ENCODE results near the gene SLC24A5.

The SLC24A5 gene

DNA sequence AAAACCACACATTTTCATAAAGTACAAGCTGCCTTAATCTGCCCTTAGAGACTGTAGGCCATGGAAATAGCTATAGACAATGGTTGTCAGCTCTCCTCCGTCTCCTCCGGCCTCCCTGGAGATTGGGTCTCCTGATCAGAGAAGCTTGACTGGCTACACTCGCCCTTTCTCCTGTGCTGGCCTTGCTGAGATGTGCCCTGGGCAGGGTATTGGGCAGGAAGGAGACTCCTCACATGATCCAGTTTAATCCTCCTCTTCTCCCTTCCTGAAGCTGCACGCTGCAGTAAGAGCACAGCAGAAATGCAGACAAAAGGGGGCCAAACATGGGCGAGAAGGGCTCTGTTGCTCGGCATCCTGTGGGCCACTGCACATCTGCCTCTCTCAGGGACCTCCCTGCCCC lies at the start of gene SLC24A5:
SLC24A5 (plus strand) TSS at position 246 of the 400 bp plus-strand sequence; CDS start at position 301, 55 bp downstream.
- no peak for DNase-seq

DNA sequence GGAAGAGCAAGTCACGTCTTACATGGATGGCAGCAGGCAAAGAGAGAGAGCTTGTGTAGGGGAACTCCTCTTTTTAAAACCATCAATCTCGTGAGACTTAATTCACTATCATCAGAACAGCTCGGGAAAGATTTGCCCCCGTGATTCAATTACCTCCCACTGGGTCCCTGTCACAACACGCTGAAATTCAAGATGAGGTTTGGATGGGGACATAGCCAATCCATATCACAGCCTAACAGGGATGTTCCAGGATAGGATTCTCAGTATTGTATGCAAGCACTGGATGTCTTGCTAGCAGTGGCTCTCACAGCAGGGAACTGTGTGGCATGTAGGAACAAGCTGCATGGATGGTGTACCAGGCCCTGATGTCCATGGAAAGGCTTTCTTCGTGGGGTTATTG lies 47.8 kb upstream of the SLC24A5 start:
- DNase-seq: no peak

GRCh38 chr15:48073881-48074280 lies 46.9 kb upstream of the SLC24A5 start:
- no peak for DNase-seq

DNA sequence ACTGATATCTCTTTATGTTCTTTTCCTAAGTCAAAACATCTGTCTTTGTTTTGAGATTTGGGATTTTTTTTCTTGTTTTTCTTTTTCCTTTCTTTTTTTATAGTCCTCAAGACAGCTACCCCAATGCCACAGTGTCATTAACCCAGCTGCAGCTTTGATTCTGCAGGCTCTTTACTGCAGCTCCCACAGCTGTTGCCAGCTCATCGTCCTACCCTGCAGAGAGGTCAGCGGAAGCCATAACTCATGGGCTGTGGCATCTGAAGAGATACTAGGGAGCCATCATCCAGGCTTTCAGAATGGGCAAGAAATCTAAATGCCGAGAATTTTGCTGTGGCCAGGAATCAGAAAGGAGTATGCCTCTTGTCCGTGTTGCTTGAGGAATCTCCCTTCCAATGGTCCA lies 44.3 kb upstream of the SLC24A5 start:
- peak; percentile 7 for DNase-seq

- no peak for DNase-seq
Observed at GRCh38 chr15:48077616-48078184, 43.1 kb upstream of the SLC24A5 start.

DNA sequence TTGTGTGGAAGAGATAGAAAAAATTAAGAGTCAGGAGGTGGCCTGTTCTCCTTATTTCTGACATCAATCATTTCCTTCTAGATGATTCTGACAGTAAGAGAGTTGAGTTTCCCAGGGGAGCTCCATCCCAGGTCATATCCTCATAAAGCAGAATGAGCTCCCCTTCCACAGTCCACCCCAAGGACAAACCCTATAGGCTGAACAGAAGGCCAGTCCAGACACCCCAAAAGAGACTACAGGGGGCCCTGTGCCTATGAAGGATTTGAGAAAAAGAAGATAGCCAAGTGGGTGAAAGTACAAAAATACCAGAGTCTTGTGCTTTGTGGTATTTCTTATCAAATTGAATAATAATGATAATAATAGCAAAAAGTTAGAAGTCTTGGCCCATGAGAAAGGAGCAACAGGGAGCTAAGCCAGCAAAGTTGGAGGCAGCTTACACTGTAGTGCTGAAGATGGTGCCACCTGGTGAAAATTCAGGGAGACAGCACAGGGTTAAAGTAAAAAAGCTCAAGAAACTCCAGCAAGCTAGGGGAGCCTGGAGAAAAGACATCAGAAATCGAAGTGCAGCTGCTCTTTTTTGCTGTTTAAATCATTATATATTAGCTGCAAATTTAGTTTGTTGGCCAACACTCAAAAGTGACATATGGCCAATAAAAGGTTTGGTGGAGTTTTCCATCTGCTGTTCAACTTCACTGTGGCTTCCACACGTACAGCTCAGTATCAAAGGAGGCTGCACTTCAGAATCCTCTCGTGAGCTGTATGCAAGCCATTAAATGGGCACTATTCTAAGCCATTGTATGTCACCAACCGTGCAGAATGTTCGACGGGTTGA lies 35.8 kb upstream of the SLC24A5 start:
- no peak for DNase-seq

GRCh38 chr15:48085591-48085930 lies 35.2 kb upstream of the SLC24A5 start:
- no peak for DNase-seq

DNA sequence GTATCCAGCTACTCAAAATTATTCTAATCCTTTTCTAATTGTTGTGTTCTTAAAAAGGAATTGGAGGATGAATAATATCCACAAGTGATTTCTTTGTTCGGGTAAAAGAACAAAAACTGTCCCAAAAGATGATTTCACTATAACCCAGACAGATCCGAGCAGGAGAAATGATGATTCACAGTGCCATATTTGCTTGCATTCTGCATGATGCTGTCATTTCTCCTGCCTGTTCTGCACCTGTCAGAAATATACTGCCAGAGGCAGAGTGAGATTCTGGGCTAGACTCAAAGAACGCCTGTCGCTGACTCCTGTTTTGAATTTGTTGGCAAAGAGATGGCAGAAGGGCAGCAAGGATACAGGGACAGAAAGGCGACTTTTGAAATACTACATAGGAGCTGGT lies 34.7 kb upstream of the SLC24A5 start:
- DNase-seq: no peak

DNA sequence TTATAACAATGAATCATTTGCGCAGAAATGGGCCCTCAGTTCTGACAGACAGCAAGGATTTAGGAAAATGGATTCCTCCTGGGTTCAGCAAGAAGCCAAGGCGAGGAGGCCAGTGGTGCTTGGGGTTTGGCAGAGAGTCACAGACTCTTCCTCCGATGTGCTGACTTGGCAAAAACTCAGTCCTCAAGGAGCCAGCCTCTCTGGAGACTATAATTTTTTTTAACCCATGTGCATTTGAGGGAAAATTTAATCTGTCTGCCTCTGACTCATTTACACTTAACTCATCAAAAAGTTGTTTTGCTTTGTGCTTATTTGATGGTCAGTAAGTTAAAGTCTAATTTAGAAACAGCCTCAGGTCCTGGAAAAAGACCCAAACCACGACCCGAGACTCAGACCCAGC lies 34.2 kb upstream of the SLC24A5 start:
- no peak for DNase-seq

DNA sequence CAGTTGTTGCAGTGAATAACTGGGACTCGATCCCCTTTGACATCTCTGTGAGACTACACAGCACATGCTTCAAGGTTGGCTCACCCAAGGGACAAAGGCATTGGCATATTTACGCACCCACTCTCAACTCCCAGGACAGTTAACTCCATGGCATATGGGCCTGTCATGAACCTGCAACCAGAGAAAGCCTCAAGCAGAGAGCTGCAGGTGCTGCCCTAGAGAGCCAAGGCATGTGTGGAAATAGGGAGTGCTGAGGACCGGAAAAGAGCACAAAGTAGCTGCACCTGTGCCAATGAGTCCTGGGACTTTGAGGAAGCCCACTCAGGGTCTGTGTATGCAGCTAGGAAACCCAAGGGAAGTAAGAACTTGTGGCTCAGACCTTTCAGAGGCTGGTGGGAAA lies 32.9 kb upstream of the SLC24A5 start:
- DNase-seq: no peak

DNA sequence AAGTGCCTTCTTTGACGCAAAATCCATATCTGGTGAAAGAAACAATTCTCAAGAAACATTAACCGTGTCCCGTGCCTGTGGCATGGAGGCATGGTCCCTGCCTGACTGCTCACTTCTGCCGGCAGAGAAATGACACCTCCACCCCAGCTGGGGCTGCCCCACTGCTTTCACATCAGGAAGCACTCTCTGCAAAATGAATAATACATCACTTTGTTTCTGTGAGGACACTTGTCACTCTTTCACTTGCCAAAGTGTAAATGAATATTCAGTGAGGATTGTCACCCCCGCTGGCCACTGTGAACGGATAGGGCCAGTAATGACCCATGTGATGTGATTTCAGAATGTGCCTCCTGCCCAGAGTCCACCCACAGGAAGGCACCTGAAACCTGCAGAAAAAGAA lies 31.1 kb upstream of the SLC24A5 start:
- DNase-seq: no peak

GRCh38 chr15:48090115-48090514 lies 30.7 kb upstream of the SLC24A5 start:
- no peak for DNase-seq

DNA sequence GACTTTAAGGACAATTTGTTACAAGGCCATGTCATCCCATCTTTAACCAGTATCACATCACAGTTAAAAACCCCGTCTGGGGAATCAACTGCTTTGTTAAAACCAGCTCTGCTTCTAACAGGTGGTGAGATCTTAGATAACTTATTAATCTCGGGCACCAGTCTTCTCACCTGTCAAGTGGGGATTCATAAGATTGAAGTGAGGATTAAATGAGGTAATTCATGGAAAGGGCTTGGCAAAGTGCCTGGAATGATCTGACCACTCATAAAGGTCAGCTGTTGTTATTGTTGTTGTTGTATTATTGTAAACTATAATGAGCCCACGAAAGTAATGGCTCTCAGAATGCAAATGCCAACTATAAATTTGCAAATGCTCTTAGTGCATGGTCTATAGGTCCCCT lies 30.1 kb upstream of the SLC24A5 start:
- DNase-seq: no peak

- no peak for DNase-seq
Observed at GRCh38 chr15:48091522-48091921, 29.3 kb upstream of the SLC24A5 start.

DNA sequence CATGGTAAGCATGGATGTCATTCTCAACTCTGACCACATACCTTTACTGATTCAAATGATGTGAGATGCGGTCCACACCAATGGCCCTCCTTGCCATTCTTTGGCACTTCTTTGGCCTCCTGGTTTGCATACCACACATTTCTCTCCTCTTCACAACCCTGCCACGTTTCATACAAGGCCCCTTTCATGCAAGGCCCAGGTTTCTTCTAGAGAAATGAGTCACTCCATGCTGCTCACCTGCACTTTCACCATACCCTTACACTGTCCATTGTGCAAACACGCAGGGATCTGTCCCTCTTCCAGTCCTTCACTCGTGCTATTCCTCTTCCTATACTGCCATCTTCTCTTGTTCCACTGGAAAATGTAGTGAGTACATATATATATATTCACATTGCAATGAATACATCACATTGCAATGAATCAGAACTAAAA lies 24.4 kb upstream of the SLC24A5 start:
- DNase-seq: no peak

DNA sequence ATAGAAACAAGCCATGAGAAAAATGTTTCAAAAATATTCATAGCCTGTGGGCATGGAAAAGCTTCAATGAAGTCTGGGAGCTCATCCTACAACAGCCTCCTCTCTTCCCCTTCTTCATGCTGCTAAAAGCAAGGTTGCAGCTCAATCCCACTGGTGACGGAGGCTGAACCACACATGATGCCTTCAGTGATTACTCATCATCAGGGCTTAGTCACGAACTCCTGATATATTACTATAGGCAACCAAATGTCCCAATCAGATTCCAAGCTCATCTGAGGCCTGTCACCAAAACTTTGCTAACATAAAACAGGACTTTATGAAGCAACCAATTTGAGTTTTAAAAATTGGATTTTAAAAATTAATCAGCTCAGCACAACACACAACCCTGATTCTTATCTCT lies 24.0 kb upstream of the SLC24A5 start:
- no peak for DNase-seq

DNA sequence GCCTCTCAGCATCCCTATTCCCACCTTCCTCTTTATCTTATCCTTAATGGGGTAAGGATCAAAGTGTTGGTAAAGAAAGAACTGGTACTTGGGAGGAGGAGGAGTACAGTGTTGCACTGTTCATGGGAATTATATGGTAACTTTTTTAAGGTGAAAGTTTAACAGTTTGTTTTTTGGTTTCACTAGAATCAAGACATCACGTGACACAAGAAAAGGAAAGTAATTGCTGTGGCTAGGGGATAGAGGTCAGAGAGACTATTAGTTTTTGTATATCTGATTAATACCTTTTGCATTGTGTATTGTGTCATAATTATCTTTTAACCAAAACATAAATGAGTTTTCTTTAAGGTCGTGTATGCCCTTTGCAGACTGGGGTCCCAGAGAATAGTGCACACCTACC lies 23.5 kb upstream of the SLC24A5 start:
- no peak for DNase-seq

- DNase-seq: no peak
Observed at GRCh38 chr15:48101376-48101961, 19.3 kb upstream of the SLC24A5 start.

- DNase-seq: no peak
Observed at GRCh38 chr15:48102167-48102566, 18.6 kb upstream of the SLC24A5 start.

GRCh38 chr15:48103647-48104046 lies 17.1 kb upstream of the SLC24A5 start:
- DNase-seq: no peak

DNA sequence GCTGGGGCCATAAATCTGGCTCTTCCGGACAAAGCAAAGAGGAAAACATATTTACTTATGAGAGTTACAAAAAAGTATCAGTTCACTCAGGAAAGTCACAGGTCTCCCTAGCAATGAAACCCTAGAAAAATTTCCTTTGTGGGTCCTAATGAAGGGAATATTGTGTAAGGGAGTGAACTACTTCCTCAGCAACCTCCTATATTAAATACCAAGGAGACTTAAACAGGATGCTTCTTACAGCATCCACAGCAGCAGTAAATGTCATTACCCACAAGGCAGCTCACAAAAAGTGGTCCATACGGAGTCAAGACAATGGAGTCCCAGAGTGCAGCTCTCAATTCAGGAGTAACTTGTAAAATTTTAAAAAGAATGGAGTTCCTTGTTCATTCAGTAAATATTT lies 14.9 kb upstream of the SLC24A5 start:
- DNase-seq: no peak

- no peak for DNase-seq
Observed at GRCh38 chr15:48109212-48109611, 11.6 kb upstream of the SLC24A5 start.

DNA sequence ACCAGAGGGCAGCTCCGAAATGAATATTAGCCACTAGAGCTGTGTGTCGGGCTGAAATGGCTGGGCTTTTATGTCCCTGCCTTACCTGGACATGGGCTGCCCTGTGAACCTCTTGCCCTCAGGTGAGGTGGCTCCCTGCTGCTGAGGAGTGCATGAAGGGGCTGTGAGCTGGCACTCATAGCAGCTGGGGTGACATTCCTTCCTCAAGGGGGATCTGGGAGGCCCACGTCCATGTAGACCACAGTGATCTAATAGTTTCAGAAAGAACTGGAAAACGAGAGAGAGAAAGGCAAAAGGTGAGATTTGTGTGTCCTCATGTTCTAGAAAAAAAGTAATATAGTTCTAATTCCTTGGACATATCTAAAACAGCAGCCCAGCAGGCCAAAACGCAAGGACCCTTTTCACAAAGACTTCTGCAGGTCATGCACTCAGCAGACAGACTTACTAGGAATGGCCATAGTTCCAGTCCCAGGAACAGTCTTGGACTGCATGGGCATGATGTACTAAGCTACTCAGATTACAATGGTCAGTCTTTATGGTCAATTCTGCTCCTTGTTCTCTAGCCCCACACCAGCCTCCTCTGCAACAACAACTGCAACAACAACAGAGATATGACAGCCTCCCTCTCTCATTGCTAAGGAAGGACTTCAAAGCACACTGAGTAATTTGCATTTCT lies 10.8 kb upstream of the SLC24A5 start:
- no peak for DNase-seq

DNA sequence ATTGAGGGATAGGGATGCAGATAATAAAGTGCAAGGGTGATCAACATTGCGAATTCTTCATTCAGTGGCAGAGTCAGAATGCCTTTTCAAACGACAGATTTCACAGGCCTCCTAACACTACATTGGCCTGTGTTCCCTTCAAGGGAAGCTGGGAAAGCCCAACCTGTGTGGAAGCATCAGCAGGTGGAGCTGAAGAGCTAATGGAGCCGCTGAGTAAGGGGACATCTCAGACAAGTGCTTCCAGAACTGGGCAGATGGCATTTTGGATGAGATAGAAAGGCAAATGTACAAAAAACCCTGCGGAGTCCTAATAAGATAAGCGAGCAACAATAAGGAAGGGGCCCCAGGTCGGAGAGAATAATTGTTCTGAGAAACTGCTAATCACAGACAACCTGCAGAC lies 8.5 kb upstream of the SLC24A5 start:
- DNase-seq: no peak
